GM19239 (cell line): ENCODE measurements around the gene TPX2.

ENCODE experiments used
- DNase-seq: peaks from one replicate; pipeline ENCODE4 v3.0.0; 2011; ENCODE audit warnings: low spot score; ENCODE audit not compliant: insufficient read length
- FAIRE-seq: peaks from 2 replicates; lab custom pipeline; 2011; peaks lifted over from hg19 to GRCh38; lab: Jason Lieb, UNC

The TPX2 gene, protein sequence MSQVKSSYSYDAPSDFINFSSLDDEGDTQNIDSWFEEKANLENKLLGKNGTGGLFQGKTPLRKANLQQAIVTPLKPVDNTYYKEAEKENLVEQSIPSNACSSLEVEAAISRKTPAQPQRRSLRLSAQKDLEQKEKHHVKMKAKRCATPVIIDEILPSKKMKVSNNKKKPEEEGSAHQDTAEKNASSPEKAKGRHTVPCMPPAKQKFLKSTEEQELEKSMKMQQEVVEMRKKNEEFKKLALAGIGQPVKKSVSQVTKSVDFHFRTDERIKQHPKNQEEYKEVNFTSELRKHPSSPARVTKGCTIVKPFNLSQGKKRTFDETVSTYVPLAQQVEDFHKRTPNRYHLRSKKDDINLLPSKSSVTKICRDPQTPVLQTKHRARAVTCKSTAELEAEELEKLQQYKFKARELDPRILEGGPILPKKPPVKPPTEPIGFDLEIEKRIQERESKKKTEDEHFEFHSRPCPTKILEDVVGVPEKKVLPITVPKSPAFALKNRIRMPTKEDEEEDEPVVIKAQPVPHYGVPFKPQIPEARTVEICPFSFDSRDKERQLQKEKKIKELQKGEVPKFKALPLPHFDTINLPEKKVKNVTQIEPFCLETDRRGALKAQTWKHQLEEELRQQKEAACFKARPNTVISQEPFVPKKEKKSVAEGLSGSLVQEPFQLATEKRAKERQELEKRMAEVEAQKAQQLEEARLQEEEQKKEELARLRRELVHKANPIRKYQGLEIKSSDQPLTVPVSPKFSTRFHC

DNA sequence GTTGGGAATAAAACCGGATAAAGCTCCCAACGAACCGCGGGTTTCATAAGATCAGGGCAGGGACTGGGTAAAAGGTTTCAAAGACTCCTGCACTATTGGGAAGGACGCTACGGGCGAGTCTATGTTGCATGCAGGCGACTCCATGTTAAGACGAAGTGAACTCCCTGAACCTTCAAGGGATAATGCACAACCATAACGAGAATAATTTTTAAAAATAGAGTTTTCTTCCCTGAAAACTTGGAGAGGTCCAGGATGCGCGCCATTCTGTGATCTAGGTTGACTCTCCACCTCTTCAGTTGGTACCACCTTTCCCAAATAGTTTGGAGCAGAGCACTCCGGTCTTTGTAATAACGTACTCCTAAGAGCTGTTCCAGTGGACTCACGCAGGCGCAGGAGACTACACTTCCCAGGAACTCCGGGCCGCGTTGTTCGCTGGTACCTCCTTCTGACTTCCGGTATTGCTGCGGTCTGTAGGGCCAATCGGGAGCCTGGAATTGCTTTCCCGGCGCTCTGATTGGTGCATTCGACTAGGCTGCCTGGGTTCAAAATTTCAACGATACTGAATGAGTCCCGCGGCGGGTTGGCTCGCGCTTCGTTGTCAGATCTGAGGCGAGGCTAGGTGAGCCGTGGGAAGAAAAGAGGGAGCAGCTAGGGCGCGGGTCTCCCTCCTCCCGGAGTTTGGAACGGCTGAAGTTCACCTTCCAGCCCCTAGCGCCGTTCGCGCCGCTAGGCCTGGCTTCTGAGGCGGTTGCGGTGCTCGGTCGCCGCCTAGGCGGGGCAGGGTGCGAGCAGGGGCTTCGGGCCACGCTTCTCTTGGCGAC lies at the start of gene TPX2:
TSS of gene TPX2 (plus strand) at position 562 of the 821 bp plus-strand sequence. CDS start 18,187 bp downstream, outside the sequence.
- peak; percentile 90 for DNase-seq
- peak; percentile 95 for FAIRE-seq

DNA sequence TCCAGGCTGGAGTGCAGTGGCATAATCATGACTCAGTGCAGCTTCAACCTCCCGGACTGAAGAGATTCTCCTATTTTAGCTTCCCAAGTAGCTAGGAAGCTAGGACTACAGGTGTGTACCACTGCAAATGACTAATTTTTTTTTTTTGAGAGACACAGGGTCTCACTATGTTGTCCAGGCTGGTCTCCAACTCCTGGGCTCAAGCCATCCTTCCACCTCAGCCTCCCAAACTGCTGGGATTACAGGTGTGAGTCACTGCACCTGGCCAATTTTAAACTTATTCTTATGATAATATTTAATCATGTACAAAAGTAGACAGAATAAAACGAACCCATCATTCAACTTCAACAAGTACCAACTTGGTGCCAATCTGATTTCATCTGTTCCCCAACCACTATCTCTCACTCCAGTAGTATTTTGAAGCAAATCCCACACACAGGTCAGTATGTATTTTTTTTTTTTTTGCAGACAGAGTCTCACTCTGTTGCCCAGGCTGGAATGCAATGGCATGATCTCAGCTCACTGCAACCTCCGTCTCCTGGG lies 48.9 kb upstream of the TPX2 start:
- FAIRE-seq (no peak), DNase-seq (no peak)

DNA sequence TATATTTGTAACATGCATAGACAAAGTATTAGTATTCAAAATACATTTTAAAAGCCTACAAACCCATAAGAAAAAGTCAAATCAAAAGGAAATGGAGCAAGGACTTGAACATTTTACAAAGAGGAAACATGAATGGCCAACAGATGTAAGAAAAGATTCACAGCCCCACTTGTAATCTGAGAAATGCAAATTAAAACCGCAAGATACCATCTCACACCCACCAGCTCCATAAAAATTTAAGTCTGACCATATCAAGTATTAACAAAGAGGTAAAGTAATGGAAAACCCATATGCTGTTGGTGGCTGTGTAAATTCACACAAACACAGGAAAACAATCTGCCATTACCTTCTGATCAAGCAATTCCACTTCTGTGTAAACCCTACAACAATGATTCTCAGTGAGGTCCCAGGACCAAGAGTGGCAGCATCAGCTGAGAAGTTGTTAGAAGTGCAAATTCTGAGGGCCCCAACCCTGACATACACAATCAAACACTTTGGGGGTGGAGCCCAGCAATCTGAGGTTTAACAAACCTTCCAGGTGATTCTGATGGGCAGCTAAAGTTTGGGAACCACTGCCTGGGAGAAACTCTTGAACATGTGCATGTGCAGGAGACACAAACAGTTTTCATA lies 47.3 kb upstream of the TPX2 start:
- no peak for DNase-seq
- FAIRE-seq = peak; percentile 84

DNA sequence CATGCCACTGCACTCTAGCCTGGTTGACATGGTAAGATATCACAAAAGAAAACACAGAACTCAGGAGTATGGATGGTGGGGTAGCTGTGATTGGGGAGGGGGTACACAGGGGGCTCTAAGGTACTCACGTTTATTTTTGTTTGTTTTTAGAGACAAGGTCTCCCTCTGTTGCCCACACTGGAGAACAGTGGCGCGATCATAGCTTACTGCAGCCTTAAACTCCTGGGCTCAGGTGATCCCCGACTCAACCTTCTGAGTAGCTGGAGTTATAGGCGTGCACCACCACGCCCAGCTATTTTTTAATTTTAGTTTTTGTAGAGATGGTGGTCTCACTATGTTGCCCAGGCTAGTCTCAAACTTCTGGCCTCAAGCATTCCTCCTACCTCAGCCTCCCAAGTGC lies 45.7 kb upstream of the TPX2 start:
- no peak for DNase-seq
- FAIRE-seq = no peak

DNA sequence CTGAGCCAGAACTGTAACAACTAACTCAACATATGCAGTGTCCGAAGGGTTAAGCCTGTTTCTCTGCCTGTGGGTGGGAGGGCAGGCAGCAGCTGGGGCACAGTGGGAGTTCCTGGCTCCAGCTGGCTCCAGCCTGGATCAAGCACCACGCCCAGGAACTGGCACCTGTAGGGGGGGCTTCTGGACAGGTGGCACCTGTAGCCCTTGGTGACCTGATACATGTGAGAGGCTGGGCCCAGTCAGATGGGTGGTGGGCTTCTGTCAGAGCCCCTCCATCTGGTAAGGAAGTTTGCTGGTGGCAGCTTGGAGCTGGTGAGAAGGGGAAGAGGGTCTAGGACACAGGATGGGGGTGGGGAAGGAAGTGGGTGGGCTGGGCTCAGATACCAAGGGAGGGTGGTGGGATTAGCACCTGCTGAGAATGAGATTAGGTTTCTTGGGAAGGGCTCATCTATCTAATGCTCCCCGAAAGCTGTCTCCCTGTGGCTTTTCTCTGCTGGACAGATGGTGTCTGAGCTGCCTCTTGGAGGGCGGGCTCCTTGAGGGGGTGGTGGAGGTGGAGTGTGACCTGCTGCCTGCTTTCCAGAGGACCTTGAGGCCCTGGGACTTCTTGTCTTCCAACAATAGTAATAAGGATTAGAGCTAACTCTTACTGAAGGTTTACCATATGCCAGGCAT lies 45.0 kb upstream of the TPX2 start:
- no peak for DNase-seq
- no peak for FAIRE-seq

DNA sequence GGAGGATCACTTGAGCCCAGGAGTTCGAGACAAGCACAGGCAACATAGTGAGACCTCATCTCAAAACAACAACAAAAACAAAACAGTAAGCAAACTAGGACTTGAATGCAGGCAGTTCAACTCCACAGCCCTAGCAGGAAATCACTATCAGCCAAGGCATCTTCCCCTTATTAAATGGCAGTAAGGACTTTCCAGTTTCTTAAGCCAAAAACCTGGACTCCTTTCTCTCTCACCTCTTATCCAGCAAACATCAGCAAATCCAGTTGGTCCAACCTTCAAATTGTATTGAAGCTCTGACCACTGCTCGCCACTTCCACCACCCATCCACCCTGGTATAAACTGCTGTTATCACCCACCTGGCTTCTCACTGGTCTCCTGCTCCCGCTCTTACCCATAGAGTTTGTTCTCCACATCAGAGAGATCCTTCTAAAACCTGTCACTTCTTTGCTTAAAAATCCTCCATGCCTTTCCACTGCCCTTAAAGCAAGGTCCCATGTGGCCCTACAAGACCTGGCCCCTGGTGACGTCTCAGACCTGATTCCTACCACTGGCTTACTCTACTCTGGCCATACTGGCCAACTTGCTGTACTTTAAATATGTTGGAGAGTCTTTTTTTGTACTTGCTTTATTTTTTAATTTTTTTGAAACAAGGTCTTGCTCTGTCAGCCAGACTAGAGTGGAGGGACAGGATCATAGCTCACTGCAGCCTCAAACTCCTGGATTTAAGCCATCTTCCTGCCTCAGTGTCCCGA lies 44.1 kb upstream of the TPX2 start:
- FAIRE-seq (no peak), DNase-seq (no peak)

DNA sequence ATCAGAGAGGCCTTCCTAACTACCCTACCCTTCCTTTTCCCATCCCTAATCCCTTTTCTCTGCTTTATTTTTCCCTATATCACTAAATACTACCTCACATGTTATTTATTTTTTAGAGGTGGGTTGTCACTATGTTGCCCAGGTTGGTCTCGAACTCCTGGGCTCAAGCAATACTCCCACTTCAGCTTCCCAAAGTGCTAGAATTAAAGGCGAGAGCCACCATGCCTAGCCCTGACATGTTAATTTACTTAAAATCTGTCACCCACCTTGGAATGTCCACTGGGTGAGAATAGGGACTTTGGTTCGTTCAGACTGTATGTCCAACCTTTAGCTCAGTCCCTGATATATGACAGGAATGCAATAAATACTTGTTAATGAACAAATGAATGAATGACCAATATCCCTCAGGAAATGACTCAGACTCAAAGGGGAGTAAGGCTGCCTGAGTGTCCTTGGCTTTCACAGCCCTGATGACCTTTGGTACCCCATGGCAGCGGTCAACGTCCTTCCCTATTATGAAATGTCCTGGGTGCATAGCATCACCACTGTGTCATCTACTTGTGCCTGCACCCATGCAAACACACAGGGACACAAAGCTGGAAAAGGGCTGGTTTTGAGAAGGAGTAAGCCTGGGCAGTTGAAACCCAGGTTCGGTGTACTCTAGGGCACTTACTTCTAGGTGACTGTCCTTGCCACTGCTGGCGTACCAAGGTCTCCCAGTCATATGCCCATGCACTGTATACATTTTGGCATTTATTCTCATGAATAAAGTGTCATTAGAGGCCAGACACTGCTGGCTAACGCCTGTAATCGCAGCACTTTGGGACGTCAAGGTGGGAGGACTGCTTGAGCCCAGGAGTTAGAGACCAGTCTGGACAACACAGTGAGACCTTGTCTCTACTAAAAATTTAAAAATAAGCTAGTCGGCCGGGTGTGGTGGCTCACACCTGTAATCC lies 43.0 kb upstream of the TPX2 start:
- DNase-seq (no peak), FAIRE-seq (no peak)

DNA sequence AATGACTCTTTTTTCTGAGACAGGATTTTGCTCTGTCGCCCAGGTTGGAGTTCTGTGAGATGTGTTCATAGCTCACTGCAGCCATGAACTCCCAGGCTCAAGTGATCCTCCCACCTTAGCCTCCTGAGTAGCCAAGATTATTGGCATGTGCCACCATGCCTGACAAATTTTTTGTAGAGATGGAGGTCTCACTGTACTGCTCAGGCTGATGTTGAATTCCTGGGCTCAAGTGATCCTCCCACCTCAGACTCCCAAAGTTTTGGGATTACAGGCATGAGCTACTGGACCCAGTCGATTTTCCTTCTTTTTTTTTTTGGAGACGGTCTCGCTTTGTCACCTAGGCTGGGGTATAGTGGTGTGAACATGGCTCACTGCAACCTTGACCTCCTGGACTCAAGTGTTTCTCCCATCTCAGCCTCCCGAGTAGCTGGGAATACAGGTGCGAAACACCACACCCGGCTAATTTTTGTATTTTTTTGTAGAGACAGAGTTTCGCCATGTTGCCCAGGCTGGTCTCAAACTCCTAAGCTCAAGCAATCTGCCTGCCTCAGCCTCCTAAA lies 40.8 kb upstream of the TPX2 start:
- FAIRE-seq (no peak), DNase-seq (no peak)

DNA sequence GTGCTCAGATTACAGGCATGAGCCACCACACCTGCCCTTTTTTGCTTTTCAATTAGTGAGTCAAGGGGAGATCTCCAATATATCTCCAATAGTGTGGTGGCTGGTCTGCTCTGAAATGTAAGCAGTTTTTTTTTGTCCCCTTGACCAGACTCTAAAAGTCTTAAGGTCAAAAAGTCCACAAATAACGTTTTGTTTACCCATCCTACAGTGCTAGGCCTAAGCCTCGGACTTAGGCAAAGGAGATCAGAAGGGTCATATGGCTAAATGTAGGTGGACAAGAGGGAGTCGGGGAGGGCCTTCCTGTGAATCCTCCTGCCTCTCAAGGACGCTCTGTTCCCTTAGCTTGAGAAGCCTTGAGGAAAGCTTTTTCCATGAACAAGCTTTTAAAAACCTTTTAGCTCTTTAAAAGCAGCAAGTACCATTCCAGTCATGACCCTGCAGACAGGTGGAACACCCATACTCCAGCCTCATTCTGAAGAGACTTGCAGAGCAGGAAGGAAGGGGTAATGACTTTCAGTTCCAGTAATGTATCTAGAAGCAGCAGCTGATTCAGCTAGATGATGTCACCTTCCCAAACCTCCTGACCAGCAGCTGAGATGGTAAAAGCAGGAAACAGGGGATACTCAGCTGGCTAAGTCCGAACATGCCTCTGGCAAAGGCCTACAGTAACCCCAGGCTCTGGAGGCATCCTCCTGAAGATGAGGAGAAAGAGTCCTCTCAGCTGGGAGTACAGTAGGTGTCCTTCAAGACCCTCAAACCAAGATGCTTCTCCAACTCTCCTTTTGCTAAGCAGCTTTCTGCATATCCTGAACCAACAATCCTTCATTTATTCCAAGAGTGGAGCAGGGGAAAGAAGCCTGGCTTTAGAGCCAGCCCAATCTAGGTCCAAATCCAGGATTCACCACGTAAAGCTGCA lies 40.0 kb upstream of the TPX2 start:
- no peak for DNase-seq

DNA sequence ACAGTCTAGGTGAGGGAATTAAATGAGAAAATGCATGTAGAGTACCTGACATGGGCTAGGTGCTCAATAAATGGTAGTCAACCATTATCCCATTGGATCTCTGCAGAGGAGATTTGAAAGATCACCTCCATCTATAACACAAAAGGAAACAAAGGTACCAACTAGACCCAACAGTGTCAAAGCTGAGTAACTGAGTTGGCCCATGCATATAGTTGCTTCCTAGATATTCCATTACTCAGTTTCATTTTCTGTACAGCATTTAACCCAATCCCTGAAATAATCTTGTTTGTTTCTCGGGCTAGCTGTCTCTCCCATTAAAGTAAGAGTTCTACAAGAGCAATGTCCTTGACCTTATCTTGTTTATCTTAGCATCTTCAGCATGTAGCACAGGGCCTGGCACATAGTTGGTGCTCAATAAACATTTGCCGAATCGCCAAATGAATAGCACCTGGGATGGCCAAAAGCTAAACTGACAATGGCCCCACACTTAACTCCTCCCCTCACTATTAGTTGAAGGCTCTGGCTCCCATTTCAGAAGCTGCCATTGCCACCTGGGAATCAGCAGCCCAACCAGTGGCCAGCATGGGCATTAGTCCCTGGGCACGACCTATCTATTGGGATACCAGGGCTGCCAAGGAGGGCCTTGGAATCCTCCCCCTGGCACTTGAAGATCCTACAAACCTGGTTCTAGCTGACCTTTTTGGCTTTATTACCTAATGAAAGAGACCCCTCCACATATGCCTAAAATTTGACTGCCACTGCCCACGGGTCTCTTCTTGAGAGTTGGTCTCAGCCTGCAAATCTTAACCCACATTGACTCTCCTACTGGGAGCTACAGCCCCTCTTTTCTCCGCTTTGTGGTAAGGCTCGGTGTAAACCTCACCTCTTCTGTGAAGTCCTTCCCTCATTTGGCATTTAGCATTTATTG lies 39.0 kb upstream of the TPX2 start:
- FAIRE-seq (no peak), DNase-seq (no peak)

More for the DNA sequence above, 40.0 kb upstream of the TPX2 start:
- peak; percentile 82 for FAIRE-seq

DNA sequence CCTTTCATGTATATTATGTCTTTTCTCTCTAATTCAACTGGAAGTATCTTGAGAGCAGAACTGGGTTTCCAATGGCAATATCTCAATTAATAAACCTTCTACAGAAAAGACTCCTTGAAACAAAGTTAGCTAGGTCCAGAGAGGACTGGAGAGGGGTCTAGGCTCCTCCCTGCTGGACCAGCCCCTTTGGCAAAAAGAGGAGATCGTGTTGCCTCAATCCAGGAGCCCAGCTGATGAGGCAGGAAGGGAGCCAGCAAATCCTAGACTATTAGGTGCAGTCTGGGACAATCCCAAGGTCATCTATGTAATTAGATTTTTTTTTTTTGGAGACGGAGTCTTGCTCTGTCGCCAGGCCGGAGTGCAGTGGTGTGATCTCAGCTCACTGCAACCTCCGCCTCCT lies 38.3 kb upstream of the TPX2 start:
- FAIRE-seq = no peak
- no peak for DNase-seq

DNA sequence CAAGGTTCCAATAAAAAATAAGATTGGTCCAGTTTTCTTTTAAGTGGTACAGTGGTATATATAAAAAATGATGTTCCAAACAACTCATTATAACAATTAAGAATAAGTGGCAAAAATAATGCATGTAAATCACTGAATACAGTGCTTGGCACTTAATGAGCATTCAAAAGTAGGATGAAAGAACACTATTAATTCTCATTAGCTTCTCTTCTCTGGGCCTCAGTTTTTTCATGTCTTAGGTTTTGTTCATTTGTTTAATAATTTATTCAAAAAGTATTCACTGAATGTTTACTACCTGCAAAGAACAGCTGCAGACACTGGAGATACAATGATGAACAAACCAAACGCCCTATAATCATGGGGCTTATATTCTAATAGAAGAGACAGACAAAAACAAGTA lies 37.5 kb upstream of the TPX2 start:
- FAIRE-seq (no peak), DNase-seq (no peak)

DNA sequence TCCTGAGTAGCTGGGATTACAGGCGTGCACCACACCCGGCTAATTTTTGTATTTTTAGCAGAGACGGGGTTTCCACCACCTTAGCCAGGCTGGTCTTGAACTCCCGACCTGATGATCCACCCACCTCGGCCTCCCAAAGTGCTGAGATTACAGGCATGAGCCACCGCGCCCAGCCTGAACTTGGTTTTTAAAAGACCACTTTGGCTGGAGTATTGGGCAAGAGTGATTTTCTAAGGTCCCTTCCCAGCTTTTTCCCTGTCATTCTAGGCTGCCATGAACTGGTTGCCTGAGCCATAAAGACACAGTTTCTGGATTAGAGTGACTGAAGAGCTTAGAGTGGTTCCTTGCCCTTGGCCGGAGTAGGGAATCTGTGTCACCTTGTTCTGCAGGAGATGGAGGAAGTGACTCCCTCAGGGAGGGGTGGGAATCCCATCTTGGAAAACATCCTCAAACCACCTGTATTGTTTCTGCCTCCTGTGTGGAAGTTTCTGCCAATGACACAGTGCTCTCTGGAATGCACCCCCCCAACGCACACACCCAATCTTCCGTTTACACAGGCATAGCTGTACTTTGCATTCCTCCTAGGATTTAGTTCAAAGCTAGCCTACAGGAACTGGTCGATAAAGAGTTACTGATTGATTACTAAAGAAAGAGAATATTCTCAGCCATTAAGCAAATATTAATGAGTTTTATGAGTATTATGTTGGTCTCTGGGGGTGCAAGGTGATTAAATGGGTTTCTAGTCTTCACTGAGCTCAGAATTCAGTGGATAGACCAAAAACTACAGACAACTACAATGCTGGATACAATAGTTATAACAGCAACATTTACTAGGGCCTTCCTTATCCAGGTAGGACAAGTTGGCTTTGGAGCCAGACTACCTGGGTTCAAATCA lies 34.6 kb upstream of the TPX2 start:
- FAIRE-seq (no peak), DNase-seq (no peak)

DNA sequence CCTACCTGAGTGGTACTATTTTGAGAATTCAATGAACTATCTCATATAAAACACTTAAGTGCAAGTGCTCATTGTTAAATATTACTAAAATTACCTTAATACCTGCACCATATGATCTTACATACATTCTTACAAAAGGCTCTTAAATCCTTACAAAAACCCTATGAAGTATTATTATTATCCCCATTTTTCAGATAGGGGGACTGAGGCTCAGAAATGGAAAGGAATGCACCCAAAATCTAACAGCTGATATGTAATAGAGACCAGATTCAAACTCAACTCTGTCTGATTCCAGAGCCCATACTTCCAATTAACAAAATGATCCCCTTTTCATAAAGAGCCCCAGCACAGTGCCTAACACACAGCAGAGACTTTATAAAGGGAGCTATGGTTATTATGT lies 33.9 kb upstream of the TPX2 start:
- DNase-seq (no peak), FAIRE-seq (no peak)
